GM12872 (cell line): Measurements from ENCODE around the gene GALNTL6.

Source experiments
- TF ChIP-seq, protein P1 (sequence below): IDR thresholded peaks from 3 replicates; pipeline ENCODE4 v1.5.1; 2011; ENCODE audit warnings: low read depth, mild to moderate bottlenecking, low read length, moderate library complexity; ENCODE audit not compliant: insufficient read depth

The GALNTL6 gene

DNA sequence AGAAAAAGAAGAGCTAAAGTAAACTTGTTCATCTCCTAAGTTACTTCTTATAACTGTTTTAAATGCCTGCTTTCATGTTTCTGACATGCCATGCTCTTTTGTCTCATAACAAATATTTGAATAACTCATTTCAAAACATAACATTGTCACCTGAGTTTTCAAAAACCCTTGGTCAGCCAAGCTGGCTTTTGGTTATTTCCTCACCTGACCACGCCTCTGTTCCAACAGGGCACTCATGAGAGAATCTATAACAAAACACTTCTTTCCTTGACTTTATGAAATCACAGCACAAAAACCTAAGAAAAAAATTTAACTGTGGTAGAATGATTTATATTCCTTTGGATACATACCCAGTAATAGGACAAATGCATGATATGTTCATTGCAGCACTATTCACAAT lies 1182.5 kb downstream of the GALNTL6 start:
- TF ChIP-seq, protein P1, sequence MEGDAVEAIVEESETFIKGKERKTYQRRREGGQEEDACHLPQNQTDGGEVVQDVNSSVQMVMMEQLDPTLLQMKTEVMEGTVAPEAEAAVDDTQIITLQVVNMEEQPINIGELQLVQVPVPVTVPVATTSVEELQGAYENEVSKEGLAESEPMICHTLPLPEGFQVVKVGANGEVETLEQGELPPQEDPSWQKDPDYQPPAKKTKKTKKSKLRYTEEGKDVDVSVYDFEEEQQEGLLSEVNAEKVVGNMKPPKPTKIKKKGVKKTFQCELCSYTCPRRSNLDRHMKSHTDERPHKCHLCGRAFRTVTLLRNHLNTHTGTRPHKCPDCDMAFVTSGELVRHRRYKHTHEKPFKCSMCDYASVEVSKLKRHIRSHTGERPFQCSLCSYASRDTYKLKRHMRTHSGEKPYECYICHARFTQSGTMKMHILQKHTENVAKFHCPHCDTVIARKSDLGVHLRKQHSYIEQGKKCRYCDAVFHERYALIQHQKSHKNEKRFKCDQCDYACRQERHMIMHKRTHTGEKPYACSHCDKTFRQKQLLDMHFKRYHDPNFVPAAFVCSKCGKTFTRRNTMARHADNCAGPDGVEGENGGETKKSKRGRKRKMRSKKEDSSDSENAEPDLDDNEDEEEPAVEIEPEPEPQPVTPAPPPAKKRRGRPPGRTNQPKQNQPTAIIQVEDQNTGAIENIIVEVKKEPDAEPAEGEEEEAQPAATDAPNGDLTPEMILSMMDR, result no peak

- TF ChIP-seq, protein P1, result no peak
Measured at GRCh38 chr4:172996571-172997216, 1183.5 kb downstream of the GALNTL6 start.

DNA sequence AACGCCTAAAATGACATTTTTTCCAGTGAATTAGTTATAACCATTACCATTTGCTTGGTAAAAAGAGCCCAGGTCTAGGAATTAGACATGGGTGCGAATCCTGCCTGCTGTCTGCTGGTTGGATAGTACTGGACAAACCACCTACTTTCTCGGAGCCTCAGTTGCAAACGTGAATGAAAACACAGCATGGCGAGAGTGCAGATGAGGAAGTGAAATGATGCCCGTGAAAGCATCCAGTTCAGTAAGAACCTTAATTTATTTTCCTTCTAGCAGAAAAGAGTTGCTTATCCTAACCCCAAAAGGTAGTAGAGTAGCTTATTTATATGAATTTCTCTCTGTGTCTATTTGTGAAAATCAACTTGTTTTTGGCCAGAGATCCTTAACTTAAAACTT lies 1184.0 kb downstream of the GALNTL6 start:
- TF ChIP-seq, protein P1, result no peak

DNA sequence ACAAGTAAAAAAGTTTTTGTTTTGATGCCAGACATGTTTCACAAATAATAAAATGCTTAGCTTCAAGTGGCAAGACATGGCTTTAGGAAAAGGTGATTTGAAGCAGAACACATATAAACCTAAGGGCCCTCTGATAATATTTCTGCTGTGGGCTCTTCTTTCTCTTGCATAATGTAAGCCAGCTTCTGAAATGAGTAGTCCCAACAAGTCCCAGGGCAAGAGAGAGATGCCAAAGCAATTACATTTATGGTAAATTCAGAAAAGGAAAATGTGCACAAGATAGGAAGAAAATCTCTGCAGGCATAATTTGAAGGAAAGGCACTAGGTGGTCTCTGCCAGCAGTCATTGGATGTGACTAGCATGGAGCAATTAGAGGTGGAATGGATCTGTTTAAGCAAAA lies 1184.7 kb downstream of the GALNTL6 start:
- TF ChIP-seq, protein P1, result no peak

- TF ChIP-seq, protein P1, result no peak
Measured at GRCh38 chr4:172998527-172999469, 1185.6 kb downstream of the GALNTL6 start.

GRCh38 chr4:173001571-173001970 lies 1188.4 kb downstream of the GALNTL6 start:
- TF ChIP-seq, protein P1, result no peak

- TF ChIP-seq, protein P1, result no peak
Measured at GRCh38 chr4:173002830-173003561, 1189.8 kb downstream of the GALNTL6 start.
